LoVo (cell line): ENCODE data around the gene ZSWIM6.

Experiments
- DNase-seq: peaks from one replicate; pipeline ENCODE4 v3.0.0-alpha.2; 2016; ENCODE audit warnings: low spot score

The ZSWIM6 gene

GRCh38 chr5:61538722-61539501 is 206.9 kb downstream of the ZSWIM6 start:
- DNase-seq, result no peak

- DNase-seq, result no peak
These were observed 217.5 kb downstream of the ZSWIM6 start for GRCh38 chr5:61549530-61549929.

GRCh38 chr5:61551637-61552313 is 219.7 kb downstream of the ZSWIM6 start:
- no peak for DNase-seq

GRCh38 chr5:61559146-61559545 is 227.1 kb downstream of the ZSWIM6 start:
- DNase-seq, result no peak

- DNase-seq, result no peak
These were observed 227.7 kb downstream of the ZSWIM6 start for GRCh38 chr5:61559722-61560121.

GRCh38 chr5:61563401-61563800 is 231.3 kb downstream of the ZSWIM6 start:
- DNase-seq, result peak; percentile 72

- no peak for DNase-seq
These were observed 235.3 kb downstream of the ZSWIM6 start for GRCh38 chr5:61567337-61567736.

GRCh38 chr5:61569353-61569752 is 237.3 kb downstream of the ZSWIM6 start:
- no peak for DNase-seq

GRCh38 chr5:61570767-61571166 is 238.7 kb downstream of the ZSWIM6 start:
- DNase-seq, result no peak

- no peak for DNase-seq
These were observed 240.9 kb downstream of the ZSWIM6 start for GRCh38 chr5:61572959-61573358.

GRCh38 chr5:61575103-61575502 is 243.0 kb downstream of the ZSWIM6 start:
- no peak for DNase-seq

GRCh38 chr5:61575581-61575980 is 243.5 kb downstream of the ZSWIM6 start:
- DNase-seq, result no peak

- no peak for DNase-seq
These were observed 244.5 kb downstream of the ZSWIM6 start for GRCh38 chr5:61576556-61576955.

GRCh38 chr5:61578858-61579503 is 246.9 kb downstream of the ZSWIM6 start:
- no peak for DNase-seq

GRCh38 chr5:61582205-61582820 is 250.3 kb downstream of the ZSWIM6 start:
- no peak for DNase-seq

- no peak for DNase-seq
These were observed 250.8 kb downstream of the ZSWIM6 start for GRCh38 chr5:61582887-61583286.

- no peak for DNase-seq
These were observed 254.3 kb downstream of the ZSWIM6 start for GRCh38 chr5:61586096-61587084.

GRCh38 chr5:61587125-61587524 is 255.1 kb downstream of the ZSWIM6 start:
- no peak for DNase-seq

- DNase-seq, result no peak
These were observed 256.2 kb downstream of the ZSWIM6 start for GRCh38 chr5:61588216-61588615.

- DNase-seq, result no peak
These were observed 257.9 kb downstream of the ZSWIM6 start for GRCh38 chr5:61589946-61590345.

- no peak for DNase-seq
These were observed 258.4 kb downstream of the ZSWIM6 start for GRCh38 chr5:61590473-61590872.
